ENCODE measurements around the gene RBM17.
A peak's percentile ranks its signal among the peaks of the same experiment; 100 is the strongest.
"Not testable (repeated sequence)": the region's sequence is repeated elsewhere in the genome, so short reads cannot be mapped to it uniquely, and the experiment has no call there.

The RBM17 gene

DNA sequence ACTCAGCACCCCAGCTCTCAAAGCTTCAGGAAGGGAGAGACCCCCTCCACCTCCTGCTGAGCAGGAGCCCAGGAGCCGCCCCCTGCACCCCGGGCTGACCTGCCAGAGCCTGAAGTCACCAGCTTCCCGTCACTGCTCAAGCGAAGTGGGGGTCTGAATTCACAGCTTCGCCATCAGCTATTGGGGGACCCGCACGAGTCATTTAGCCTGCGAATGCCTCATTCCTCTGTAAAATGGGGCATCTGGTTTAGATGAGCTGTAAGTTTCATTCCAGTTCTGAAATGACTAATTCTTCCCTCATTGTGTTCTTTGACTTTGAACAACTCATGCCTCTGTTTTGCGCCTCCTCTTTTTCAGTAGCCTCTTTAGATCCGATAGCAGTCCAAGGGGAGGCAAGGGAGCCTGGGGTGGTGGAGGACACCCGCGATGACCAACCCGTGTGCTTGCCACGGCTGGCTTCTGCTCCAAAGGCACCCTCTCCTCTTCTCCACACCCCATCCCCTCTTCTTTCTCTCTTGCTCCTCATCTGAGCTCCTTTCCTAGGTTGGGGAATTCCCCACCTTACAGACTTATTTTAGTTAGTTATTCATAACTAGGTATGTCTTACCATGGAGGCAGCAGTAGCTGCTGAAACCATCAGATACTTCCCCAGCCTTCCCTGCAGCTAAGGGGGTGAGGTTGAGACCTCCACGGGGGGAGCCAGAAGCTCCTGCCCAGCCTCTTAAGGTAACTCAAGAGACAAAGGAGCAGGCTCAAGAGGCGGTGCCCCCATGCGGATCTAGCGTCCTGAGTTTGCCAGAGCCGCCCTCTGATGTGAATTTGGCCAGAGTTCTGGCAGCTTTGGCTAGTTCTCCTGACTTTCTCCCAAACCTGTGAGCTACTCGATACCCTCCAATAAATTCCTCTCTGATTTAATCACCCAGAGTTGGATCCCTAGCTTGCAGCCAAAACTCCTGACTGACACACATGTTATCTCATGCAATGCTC, 47.7 kb downstream of the RBM17 start:
- no peak for DNase-seq (ENCODE audit: low spot score)

DNA sequence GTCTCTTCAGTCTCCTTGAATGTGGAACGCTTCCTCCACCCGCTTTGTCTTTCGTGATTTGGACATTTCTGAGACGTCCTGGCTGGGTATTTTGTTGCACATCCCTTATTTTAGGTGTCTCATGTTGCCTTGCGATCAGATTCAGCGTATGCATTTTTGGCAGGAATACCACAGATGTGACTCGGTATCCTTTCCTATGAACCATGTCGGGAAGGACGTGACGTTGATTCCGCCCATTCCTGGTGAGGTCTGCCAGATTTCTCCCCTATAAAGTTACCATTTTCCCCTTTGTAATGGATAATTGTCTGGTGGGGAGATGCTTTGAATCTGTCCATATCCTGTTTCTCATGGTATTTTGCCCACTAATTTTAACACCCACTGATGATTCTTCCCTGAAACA, 49.6 kb downstream of the RBM17 start:
- no peak for DNase-seq (ENCODE audit: low spot score)

DNA sequence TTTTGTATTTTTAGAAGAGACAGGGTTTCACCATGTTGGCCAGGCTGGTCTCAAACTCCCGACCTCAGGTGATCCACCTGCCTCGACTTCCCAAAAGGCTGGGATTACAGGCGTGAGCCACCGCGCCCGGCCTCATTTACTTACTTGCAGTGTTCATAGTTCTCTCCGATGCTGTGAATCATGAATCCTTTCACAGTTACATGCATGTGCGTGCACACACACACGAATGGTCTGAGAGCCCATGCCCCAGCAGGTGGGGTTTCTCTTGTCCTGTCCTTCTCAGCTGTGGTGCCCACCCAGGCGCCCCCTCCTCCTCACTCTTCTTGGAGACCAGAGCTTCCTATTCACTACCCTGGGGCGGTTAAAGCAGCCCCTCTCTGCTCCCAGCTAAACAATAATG, 50.6 kb downstream of the RBM17 start:
- no peak for DNase-seq (ENCODE audit: low spot score)

DNA sequence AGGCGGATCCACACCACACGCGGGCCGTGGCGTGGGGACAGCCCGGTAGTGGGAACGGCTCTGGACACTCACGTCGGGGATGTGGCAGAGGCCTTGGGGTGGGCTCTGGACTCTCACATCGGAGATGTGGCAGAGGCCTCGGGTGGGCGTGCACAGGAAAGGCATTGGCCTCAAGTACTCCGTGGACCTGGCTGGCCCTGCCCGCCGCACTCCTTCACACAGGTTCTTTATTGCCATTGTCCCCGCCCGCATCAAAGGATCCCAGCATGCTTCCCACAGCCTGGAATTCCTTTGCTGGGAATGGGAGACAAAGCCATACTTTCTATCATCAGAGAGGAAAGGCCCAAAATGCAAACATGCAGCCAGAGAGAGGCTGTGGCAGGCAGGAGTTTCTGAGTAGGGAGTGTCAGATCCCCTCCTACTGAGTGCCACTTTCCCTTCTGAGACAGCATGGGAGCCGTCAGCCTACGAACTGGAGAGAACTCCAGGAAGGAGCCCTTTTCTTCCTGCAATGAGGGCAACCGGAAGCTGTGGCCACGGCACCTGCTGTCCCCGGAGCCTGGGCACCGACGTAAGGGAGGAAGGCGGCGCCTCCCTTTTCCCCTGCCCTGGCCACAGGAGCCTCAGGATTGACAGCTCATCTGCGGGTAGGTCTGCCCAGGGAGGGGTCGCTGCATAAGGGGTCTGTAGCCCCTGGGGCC, 51.5 kb downstream of the RBM17 start:
- DNase-seq (ENCODE audit: low spot score) = no peak

DNA sequence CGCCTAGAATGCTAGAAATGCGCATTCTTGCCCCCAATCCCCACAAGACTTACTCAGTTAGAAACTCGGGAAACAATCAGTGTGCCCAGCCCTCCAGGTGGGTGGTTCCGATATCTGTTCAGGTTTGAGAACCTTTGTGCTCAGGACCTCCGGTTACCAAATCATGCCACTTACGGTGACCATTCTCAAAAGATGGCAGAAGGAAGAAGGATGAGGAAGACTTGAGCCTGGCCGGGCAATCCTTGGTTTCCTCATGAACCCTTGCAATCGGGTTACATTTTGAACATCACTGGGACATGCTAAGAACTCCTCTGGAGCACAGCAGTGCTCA, 52.1 kb downstream of the RBM17 start:
- DNase-seq (ENCODE audit: low spot score) = no peak

GRCh38 chr10:6141296-6142151, 52.7 kb downstream of the RBM17 start:
- DNase-seq (ENCODE audit: low spot score) = peak; percentile 33

DNA sequence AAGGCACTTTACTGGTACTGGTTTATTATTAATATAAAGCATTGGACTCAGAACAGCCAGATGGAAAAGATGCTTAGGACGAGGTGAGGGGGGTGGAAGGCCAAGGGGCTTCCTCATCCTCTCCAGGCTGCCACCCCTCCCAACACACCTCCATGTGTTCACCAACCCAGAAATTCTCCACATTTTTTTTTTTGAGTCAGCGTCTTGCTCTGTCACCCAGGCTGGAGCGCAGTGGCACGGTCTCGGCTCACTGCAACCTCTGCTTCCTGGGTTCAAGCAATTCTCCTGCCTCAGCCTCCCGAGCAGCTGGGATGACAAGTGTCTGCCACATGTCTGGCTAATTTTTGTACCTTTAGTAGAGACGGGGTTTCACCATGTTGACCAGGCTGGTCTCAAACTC, 53.4 kb downstream of the RBM17 start:
- DNase-seq (ENCODE audit: low spot score) = not testable (repeated sequence)

DNA sequence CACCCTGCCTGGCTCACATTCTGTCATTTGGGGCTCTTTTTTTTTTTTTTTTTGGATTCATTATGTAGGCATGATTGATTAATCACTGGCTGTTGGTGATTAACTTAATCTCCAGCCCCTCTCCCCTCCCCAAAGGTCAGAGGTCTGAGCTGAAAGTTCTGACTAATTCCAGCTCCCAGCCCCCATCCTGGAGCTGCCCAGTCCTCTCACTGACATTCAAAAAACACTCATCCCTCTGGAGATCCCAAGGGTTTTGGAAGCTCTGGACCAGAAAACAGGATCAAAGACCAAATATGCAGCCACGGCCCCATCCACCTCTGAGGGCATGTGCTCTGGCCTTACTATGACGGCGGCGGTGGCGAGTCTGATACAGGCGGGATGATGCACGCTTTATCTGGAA, 53.8 kb downstream of the RBM17 start:
- DNase-seq (ENCODE audit: low spot score) = no peak

- DNase-seq (ENCODE audit: low spot score) = no peak
Observed at GRCh38 chr10:6143181-6143580, 54.3 kb downstream of the RBM17 start.

DNA sequence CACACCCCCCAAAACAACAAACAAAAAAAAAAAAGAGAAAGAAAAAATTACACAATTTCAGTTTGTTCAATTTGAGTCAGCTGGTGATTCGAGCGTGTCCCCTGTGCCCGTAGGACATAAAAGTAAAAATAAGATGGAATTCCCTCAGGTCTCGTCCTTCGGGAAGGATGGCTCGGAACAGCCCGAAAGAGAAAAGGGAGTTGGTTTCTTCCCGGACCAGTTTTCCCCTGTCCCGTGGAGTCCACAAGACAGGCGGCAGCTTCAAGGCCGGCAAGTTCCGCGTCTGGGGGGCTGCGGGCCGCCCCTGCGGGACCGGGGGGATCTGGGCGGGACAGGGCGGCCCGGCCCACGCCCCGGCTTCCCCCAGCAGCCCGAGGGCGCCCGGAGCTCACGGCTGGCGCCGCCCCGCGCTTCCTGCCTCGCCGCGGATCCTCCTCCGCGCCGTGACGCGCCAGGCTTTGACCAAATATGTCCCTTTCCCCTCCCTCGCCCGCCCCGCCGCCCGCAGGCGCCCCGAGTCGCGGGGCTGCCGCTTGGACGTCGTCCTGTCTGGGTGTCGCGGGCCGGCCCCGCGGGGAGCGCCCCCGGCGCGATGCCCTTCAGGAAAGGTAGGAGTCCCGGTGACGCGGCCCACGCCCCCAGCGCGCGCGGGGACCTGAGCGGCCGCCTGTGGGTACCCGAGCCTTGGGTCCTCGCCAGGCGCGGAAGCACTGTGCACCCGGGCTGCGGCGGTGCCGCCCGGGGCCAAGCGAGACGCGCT, 55.8 kb downstream of the RBM17 start:
- DNase-seq (ENCODE audit: low spot score) = peak; percentile 81

GRCh38 chr10:6145166-6145987, 56.5 kb downstream of the RBM17 start:
- peak; percentile 23 for DNase-seq (ENCODE audit: low spot score)

DNA sequence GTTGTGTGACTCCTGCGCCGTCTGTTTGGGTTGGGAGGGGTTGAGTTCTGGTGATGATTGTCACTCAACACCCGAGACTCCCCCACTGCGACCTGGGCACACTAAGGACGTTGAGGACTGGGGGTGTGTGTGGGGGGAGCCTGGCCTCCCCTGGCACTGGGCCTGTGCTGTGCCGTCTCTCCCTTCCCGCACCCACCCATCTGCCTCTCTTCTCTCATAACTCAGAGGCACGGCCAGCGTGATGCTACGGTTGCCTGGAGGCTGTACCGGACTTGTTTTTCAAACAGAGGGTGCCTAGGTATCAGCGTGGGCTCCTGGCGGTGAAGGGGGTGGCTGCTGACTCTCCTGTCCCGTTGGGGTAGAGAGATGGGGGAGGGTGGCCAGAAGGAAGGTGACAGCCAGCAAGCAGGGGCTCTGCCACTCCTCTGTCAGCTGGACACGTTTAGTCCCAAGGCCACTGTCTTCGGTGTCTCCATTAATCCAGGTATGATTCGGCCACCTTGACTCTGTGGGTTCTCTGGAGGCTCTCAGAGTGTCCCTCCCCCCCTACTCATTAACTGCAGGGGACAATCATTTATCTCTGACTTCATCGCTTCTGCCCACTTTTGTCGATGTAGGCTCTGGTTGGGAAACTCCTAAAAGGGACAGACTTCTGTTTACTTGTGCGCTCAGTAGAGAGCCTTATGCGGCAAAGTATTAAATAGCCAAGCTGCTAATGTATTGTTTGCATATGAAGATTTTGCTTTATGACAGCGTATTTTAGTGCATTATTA, 57.4 kb downstream of the RBM17 start:
- no peak for DNase-seq (ENCODE audit: low spot score)

DNA sequence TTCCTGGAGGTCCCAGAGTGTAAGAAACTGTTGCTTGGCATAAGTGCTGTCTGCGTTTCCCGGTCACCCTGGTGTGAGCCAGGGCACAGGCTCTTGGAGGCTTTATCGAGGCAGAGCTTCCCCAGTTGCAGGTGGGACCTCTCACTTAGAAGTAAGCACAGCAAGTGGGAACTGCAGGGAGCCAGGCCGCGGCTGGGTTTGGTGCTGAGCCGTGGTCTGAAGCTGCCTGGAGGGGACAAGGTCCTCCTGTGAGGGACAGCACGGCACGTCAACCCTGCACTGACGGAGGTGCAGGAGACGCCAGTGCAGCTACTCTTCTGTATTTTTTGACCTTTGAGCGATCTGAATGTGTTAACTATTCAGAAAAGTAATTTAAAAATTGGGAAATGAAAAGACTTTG, 58.1 kb downstream of the RBM17 start:
- no peak for DNase-seq (ENCODE audit: low spot score)

DNA sequence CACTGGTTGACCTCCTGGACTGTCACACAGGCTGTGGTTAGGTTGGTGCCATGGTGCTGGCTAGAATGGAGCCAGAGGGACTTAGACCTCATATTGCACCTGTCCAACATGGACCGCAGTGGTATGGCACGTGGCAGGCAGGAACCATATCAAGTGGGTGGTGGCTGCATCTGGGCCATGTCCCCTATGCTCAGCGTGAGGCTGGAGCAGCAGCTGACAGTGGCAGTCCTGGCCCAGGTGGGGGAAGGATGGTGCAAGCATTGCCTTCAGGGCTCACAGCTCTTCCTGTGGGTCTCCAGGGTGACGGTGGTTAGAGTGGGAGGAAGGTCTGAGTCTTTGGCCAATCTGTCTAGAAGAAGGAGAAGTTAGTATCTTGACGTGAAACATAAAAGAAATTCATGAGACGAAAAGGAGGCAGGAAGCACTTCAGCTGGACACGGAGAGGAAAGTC, 59.4 kb downstream of the RBM17 start:
- no peak for DNase-seq (ENCODE audit: low spot score)

DNA sequence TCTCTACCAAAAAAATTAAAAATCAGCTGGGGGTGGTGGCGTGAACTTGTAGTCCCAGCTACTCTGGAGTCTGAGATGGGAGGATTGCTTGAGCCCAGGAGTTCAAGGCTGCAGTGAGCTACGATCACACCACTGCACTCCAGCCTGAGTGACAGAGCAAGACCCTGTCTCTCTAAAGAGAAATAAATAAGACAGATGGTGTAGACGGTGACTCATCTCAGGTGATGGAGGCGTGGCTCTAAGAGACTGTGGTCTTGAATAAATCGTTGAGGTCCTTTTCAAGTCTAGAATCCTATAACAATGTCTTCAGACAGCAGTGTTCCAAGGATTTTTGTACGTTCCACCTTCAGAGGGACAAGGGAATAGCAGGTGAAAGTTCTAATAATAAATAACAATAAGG, 60.1 kb downstream of the RBM17 start:
- DNase-seq (ENCODE audit: low spot score) = no peak

DNA sequence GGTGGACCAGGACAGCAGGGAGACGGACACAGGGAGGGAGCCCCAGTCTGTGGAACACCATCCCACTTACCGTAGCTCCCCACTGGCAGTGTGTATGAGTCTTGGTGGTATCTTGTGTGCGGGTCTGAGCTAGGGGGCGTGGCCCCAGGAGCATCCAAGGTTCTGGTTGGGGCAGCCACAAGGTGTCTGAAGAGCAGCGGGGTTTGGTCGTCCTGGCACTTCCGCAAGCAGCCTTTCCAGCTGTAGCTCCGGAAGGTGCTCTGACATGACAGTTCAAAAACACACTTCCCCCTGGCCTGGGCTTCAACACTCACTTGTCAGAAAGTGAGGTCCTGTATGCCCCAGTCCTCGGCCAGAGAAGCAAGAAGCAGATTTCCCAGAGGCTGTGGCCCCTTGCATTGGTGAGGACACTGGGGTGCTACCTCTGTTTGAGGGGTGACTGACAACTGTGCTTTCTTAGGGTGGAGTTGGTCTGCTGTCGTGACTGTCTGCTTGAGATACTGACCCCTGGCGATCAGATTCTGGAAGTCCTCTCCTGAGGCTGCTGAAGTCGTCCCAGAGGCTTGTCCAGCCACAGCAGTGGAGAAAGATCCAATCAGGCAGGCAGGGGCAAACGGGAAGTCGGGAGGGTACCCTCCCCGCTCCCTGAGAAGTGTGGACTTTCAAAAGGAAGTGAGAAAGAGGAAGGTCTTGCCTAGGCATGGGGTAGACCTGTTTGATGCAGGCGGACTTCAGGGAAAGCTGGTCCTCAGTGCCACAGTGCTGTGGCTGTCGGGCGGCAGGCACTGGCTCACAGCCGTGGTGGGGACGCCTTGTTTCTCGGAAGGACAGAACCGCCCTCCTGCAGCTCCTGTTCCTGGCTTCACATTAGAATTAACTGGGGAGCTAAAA, 62.5 kb downstream of the RBM17 start:
- DNase-seq (ENCODE audit: low spot score) = peak; percentile 84

DNA sequence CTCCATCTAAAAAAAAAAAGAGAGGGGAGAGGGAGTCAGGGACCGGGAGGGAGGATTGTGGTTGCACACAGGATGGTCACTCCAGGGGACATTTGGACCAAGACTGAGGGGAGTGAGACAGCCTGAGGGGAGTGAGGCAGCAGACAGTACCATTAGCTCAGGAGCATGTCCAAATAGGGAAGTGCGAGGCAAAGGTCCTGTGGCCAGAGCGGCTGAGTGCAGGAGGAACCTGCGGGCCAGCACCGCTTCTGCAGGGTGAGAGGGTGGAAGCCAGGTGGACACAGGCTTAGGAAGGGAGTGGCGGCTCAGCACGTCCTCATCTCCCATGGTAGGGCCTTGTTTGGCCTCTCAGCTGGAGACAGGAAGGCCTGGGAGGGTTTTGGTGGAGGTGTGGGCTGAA, 65.0 kb downstream of the RBM17 start:
- DNase-seq (ENCODE audit: low spot score) = no peak

DNA sequence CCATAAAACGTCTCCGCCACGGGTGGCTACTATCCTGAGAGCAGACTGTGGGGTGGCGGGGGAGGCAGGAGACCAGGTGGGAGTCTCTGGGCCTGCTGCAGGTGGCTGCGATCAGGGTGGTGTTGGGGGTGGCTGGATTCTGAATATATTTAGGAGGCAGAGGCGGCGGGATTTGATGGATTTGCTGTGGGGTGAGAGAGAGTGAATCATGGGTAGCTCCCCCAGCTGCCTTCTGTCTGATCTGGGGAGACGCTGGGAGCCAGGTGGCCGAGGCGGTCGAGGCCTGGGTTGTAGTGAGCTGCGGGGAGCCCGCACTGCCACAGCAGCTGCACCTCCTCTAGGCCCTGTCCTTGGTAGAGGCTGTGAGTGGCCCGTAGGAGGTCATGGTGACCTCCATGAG, 65.7 kb downstream of the RBM17 start:
- no peak for DNase-seq (ENCODE audit: low spot score)

GRCh38 chr10:6158276-6158675, 69.4 kb downstream of the RBM17 start:
- no peak for DNase-seq (ENCODE audit: low spot score)

All from globus pallidus (tissue), 1 donor.